ENCODE results near the gene KIAA1217.

Gene KIAA1217

DNA sequence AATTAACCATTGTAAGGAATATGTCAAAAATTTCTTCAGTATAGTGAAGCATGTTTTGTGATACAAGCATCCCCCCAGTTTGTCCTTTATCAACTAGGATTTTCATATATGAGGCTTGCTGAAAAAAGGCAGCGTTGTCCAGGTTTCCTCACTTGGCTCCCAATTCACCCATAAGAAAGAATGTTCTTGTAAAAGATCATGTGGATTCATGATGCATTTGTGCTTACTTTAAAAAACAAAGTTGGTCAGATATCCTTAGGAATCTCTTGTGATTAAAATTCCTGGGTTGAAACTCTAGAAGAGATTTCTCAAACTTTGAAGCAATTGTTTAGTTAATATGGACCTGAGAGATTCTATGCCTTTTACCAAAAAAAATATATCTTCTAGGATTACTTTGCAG is 181.8 kb downstream of the KIAA1217 start:
- Histone ChIP-seq H3K27me3 (ENCODE audit: insufficient read depth, low read depth) (no peaks in the 10 kb centered on the region), H2AFZ (ENCODE audit: low read depth) (no peak overlapping the region), H3K9ac (no peak overlapping the region), H3K4me1 (ENCODE audit: low read depth, poor library complexity, severe bottlenecking) (no peaks in the 10 kb centered on the region), H3K4me2 (no peak overlapping the region), H3K36me3 (ENCODE audit: insufficient read depth) (no peaks in the 10 kb centered on the region), H3K4me3 (IDR thresholded peaks at IDR 0.05; ENCODE audit: insufficient read depth, low read depth, low read length) (no peak overlapping the region), H3K27ac (no peak overlapping the region), H3K79me2 (ENCODE audit: insufficient read depth, low read depth) (no peaks in the 10 kb centered on the region), H4K20me1 (ENCODE audit: insufficient read depth) (no peaks in the 10 kb centered on the region)
- TF ChIP-seq, protein P1, sequence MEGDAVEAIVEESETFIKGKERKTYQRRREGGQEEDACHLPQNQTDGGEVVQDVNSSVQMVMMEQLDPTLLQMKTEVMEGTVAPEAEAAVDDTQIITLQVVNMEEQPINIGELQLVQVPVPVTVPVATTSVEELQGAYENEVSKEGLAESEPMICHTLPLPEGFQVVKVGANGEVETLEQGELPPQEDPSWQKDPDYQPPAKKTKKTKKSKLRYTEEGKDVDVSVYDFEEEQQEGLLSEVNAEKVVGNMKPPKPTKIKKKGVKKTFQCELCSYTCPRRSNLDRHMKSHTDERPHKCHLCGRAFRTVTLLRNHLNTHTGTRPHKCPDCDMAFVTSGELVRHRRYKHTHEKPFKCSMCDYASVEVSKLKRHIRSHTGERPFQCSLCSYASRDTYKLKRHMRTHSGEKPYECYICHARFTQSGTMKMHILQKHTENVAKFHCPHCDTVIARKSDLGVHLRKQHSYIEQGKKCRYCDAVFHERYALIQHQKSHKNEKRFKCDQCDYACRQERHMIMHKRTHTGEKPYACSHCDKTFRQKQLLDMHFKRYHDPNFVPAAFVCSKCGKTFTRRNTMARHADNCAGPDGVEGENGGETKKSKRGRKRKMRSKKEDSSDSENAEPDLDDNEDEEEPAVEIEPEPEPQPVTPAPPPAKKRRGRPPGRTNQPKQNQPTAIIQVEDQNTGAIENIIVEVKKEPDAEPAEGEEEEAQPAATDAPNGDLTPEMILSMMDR (conservative IDR thresholded peaks at IDR 0.05; ENCODE audit: low read depth, low read length) = no peak

DNA sequence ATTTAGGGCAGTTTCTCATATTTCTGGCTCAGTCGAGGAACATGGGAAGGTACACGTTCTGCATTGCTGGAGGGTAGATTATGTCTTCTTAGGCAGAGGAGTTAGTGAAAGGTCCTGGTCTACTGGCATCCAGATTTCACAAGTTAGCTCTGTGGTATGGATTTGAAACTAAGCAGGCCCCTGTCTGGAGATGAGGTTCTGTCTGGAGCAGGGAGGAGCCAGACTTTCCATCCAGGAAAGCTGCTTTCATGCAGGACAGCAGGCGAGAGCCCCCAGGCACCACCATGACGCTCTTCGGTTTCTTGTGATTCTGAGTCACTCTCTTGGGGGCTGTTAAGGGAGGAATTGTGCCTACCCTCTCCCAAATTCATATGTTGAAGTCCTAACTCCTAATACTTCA is 184.3 kb downstream of the KIAA1217 start:
- no peaks in the 10 kb centered on the region for H3K27me3 ChIP-seq (ENCODE audit: insufficient read depth, low read depth)
- no peaks in the 10 kb centered on the region for H4K20me1 ChIP-seq (ENCODE audit: insufficient read depth)
- H3K4me3 ChIP-seq (IDR thresholded peaks at IDR 0.05; ENCODE audit: insufficient read depth, low read depth, low read length) = no peak overlapping the region
- H2AFZ ChIP-seq (ENCODE audit: low read depth) = no peak overlapping the region
- no peak overlapping the region for H3K9ac ChIP-seq
- no peak overlapping the region for H3K27ac ChIP-seq
- no peaks in the 10 kb centered on the region for H3K79me2 ChIP-seq (ENCODE audit: insufficient read depth, low read depth)
- H3K36me3 ChIP-seq (ENCODE audit: insufficient read depth) = no peaks in the 10 kb centered on the region
- H3K4me2 ChIP-seq = no peak overlapping the region
- TF ChIP-seq, protein P1 (conservative IDR thresholded peaks at IDR 0.05; ENCODE audit: low read depth, low read length) = no peak
- no peaks in the 10 kb centered on the region for H3K4me1 ChIP-seq (ENCODE audit: low read depth, poor library complexity, severe bottlenecking)

DNA sequence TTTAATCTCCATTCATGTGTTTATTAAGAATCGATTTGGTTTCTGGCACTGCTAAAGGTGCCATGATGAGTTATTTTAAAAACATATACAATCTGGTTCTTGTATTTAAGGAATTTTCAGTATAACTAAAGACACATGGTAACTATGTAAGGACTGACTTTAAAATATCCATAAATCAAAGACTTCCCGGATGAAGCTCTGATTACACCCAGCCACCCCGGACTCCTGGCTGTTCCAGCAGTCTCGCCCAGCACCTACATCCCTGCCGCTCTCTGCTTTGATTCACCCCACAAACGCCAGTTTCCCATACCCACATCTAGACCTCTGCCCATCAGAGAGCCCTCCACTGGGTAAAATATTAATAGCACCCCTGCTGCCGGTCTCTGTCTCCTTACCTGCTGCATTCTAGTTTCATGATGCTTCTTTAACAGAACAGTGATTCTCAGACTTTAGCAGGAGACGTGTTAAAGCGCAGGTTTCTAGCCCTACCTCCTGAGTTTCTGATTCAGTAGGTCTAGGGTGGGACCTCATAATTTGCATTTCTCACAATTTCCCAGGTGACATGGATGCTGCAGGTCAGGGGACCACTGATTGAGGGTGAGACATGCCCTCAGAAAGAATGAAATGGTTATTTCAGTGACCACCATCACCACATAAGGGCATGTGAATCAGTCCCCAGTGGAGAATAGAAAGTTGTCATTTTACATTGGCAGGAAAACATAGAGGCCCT is 185.7 kb downstream of the KIAA1217 start:
- Histone ChIP-seq H3K4me2 (no peak overlapping the region), H3K79me2 (ENCODE audit: insufficient read depth, low read depth) (no peaks in the 10 kb centered on the region), H3K27ac (no peak overlapping the region), H3K9ac (no peak overlapping the region), H2AFZ (ENCODE audit: low read depth) (no peak overlapping the region), H4K20me1 (ENCODE audit: insufficient read depth) (no peaks in the 10 kb centered on the region), H3K27me3 (ENCODE audit: insufficient read depth, low read depth) (no peaks in the 10 kb centered on the region), H3K4me3 (IDR thresholded peaks at IDR 0.05; ENCODE audit: insufficient read depth, low read depth, low read length) (no peak overlapping the region), H3K36me3 (ENCODE audit: insufficient read depth) (no peaks in the 10 kb centered on the region), H3K4me1 (ENCODE audit: low read depth, poor library complexity, severe bottlenecking) (no peaks in the 10 kb centered on the region)
- TF ChIP-seq, protein P1 (conservative IDR thresholded peaks at IDR 0.05; ENCODE audit: low read depth, low read length) = no peak

DNA sequence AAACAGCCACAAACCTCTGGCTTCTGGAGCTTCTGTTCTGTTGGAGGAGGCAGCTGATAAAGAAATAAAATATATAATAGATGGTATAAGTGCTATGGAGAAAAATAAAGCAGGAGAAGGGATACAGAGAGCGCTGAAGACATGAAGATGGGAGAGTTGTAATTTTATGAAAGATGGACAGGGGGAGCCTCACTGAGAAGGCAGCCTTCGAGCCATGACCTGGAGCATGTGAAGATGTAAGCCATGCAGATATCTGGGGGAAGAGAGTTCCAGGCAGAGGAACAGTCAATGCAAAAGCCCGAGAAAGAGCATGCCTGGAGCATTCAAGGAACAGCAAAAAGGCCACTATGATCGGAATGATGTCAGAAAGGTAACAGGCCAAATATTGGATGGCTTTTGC is 187.5 kb downstream of the KIAA1217 start:
- Histone ChIP-seq H3K4me3 (IDR thresholded peaks at IDR 0.05; ENCODE audit: insufficient read depth, low read depth, low read length) (no peak overlapping the region), H3K36me3 (ENCODE audit: insufficient read depth) (no peaks in the 10 kb centered on the region), H3K4me2 (no peak overlapping the region), H3K9ac (no peak overlapping the region), H3K27ac (no peak overlapping the region), H4K20me1 (ENCODE audit: insufficient read depth) (no peaks in the 10 kb centered on the region), H2AFZ (ENCODE audit: low read depth) (no peak overlapping the region), H3K27me3 (ENCODE audit: insufficient read depth, low read depth) (no peaks in the 10 kb centered on the region), H3K79me2 (ENCODE audit: insufficient read depth, low read depth) (no peaks in the 10 kb centered on the region), H3K4me1 (ENCODE audit: low read depth, poor library complexity, severe bottlenecking) (no peaks in the 10 kb centered on the region)
- TF ChIP-seq, protein P1 (conservative IDR thresholded peaks at IDR 0.05; ENCODE audit: low read depth, low read length) = no peak

All from KMS-11 (cell line).